ENCODE data around the gene DNAH11.

Gene DNAH11

DNA sequence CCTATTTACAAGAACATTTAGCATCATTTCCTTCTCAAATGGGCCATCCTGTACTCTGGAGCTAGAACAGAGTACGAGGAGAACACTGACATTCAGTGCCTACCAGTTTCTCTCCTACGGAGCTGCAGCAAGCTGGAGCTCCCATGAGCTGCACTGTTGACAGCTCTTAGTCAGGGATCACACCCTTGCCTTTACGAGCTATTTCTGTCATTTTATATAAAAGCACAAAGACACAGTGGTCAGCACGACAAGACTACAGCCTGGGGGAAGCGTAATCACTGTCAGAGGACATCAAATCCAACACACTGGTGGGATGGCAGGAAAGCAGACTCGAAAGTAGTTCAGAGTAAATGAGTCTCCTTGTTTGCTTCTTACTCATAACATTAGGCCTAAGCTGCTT lies 400.1 kb downstream of the DNAH11 start:
- no peak for DNase-seq

DNA sequence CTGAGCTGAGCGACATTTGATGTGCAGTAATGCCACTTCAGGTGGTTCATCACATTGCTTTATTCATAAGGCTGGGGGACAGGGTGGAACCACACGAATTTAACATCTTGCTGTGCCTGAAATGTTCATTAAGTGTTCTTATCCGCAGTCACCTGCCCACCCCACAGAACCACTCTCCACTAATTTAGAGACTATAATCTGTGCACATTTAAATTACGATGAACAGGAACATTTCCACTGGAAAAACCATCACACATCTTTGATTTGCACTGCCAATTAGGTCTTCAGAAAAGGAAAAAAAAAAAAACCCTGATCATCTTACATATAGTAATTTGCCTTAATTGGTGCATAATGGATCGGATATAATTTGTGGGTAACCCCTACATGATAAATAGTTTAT lies 400.6 kb downstream of the DNAH11 start:
- no peak for DNase-seq

DNA sequence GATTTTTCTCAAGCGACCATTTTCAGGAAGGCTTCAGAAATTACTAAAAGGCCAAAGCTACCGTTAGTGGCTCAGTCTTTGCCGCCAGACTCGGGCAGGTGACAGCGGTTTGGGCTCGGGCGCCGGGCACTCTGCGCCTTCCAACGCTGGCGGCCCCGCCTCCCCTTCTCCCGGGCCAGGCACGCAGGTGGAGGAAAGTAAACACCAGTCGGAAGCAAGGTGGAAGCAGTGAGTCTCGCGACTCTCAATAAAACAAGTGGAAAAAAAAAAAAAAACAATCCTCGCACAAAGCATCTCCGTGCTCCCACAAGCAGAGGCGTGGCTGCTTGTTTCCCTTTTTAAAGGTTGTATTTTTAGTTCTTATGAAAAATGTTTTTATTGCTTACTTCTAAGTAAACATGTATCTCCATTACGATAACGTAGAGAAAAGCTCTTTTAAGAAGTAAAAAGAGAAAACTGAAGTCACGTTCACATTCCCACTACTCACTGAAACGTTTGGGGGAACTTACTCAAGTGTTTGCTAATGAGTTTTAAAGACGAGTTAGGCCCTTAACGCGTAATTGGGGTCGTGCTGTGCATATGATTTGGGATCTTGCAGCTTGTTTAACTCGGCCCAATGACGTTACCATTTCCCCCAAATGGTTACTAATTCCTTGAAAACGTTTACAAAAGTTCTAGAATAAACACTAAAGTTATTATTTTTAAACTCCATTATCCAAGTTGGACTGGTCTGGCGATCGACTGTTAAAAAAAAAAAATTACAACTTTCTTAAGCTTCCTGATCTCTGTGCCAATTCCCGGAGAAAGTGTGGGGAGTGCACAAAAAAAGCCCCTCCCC lies 402.0 kb downstream of the DNAH11 start:
- peak; percentile 28 to 33 for DNase-seq

DNA sequence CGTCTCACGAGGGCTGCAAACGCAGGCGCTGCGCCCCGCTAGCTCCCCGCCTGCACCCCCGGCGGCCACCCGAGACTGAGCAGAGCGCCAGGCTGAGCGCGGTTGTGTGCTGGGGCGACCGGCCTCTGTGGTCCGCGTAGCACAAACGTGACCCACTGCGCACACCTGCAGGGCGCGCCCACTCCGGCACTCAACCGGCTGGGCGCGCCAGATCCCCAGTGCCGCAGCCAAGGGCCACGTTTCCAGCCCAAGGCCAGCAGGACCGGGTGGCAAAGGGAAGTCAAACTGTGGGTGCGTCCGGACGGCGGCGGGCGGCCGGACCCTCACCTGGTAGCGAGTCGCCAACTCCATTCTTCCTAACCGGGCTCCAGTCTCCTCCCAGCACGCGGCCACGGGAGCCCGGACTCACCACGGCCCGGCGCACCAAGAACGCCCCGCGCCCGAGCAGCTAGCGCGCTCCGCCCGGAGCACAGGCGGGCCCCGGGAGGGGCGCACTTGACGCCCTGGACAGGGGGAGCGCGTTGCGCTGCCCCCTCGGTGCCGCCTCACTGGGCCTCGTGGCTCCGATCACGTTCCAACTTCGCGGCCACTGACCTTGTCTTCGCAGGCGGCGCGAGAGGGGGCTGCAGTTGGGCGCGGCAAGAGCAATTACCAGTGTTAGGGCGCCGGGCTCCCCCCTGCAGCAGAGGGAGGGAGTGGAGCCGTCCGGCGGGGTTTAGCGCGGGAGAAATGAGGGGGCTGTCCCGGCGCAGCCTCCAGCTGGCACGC lies 402.8 kb downstream of the DNAH11 start, which contains the start of gene CDCA7L:
TSS of gene CDCA7L (minus strand) at position 446 of the 768 bp plus-strand sequence. CDS start at position 351, 95 bp downstream.
- DNase-seq: peak; percentile 45 to 81

DNA sequence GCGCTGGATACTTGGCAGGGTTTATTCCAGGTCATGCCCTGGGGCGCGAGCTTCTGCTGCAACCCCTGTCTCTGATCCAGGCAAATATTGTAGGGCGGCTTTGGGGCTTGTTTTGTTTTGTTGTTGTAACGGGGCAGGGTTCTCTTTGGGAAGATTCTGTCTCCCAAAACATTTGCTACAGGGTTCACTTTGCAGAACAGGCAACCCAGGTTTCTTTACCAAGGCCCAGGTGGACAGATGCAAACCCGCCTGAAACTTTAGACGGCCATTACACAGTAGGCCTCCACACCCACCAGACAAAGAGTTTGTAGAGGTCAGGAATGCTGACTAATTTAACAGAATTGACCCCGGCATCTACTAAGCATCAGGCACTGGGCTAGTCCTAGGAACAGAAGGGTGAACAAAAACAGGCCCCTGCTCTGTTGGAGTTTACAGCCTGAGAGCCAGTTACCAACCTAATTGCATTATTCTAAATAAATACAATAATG lies 403.4 kb downstream of the DNAH11 start:
- no peak for DNase-seq

DNA sequence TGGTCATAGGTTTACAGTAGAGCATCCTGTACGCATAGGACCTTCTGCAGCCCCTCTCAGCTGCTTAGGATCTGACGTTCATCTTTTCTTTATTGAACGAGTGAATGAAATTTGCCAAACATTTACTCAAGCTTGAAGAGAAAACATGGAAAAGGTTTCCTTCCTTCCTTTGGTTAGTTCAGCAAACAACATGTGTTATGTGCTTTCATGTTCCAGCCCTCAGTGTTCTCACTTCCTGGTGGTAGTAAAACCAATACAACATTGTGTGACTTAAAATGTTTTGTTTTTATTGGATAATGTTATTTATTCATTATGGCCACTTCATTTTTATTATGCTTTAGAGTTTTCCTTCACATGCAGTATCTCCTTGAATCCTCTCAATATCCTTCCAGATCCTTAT lies 404.2 kb downstream of the DNAH11 start:
- DNase-seq: no peak

DNA sequence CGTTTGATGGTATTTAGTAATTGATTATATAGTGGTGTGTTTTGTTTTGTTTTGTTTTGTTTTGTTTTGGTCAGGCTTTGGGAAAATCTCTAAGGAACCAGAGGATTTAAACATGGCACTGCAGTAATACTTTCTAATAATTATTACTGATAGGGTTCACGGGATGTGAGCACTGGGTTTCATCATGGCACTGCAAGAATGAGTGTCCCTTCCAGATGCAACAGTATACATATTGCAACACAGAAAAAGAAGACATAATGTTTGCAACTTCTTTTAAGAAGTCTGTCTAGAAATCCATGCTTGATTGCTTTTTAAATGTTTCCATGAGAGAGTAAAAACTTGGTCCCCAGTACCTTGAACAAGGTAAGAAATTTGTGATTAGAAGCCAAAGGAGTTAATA lies 405.1 kb downstream of the DNAH11 start:
- DNase-seq: no peak

DNA sequence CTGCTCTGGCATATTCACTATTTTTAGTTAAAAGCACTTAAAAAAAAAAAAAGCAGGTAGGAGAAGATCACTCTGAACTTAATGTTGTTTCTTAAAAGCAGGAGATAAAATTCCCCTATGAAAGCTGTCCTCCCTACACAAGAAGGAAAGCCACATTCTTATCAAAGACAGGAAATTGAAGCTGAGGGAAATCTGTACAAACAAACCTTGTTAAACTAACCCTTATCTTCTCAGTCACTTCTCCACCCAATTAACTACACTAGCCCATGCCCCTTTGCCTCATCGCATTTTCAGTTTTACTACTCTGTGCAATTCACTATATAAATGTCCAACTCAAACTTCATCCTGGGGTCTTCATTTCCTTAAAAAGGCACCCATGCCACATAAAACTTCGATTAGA lies 405.5 kb downstream of the DNAH11 start:
- DNase-seq: no peak

DNA sequence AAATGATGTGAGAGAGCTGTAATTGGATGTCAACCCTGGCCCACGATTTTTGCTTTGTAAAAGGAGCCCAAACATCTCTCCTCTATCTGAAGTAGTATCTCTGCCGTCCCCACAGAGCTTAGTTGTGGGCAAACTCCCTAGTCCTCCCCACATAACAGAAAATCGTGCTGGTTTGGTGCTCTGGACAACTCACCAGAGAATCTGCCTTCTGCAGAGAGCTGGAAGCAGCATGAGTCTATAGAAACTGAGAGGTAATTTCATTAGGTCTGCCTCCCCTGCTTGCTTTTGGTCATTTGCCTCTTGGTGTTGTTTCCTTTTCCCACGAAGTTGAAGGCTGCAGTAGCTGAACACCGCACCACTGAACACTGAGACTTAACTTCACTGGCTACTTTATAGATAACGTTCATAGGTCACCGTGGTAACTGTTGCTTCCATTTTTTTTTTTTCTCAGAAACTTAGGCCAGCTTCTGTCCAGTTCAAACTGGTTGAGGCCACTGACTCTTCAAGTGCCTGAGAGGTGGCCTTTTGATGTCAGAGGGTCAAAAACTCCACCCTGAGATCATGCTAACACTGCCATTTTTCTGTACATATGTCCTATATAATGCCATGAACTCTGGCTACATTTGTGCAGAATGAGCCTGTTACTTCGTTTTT lies 406.2 kb downstream of the DNAH11 start:
- DNase-seq: no peak

Data from CD4-positive, alpha-beta T cell treated with Interferon alpha-2 for 1 hour (primary cell).